IPS DF 4.7 (cell line): Measurements from ENCODE around the gene SPCS2.

Experiments
- DNase-seq: peaks from one replicate; pipeline ENCODE4 v3.0.0-alpha.2; 2013; ENCODE audit warnings: low spot score; ENCODE audit errors: extremely low read depth

The SPCS2 gene

DNA sequence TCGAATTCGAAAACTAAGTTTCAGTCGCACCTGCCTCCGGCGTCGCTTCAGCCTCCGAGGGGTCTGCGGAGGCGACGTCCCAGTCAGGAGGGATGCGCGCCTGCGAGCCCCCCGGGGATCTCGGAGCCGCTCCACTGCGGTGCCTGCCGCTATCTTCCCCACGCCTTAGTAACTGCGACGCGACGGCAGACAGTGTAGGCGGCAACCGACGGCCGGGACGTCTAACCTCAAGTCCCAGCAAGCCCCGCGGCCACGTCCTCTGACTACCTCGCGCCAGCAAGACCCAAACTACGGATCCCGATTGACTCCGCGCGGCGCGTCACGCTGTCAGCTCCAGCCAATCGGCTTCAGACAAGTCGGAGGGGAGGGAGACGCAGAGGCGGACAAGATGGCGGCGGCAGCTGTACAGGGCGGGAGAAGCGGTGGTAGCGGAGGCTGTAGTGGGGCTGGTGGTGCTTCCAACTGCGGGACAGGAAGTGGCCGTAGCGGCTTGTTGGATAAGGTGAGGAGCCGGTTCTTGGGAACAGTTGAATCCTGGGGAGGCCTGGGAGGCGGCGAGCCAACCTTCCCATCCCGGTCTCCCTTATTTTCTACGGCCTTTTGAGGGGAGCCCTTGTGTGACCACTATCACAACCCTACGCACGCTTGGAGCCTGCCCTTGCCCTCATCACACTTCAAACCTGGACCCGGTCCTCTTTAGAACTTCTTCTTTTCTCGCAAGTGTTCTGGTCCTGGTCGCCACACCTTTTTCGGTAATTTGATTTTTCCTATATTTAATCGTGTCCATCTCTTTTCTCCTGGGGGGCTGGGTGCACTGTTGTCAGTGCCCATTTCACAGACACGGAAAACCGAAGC lies at the start of gene SPCS2, which contains the start of gene XRRA1:
Gene SPCS2, plus strand, starts transcription at position 369 of the 855 bp plus-strand sequence. Its CDS starts 20 bp downstream, at position 389.
Gene XRRA1, minus strand, starts transcription at position 194 of the 855 bp plus-strand sequence. CDS start 8,213 bp downstream, outside the sequence.
- DNase-seq = peak; percentile 92

DNA sequence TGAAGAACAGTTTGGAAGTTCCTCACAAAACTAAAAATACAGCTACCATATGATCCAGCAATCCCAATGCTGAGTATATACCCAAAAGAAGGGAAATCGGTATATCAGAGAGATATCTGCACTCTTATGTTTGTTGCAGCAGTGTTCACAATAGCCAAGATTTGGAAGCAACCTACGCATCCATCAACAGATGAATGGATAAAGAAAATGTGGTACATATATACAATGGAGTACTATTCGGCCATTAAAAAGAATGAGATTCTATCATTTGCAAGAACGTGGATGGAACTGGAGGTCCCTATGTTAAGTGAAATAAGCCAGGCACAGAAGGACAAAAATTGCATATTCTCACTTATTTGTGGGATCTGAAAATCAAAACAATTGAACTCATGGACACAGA lies 46.7 kb upstream of the SPCS2 start:
- no peak for DNase-seq

DNA sequence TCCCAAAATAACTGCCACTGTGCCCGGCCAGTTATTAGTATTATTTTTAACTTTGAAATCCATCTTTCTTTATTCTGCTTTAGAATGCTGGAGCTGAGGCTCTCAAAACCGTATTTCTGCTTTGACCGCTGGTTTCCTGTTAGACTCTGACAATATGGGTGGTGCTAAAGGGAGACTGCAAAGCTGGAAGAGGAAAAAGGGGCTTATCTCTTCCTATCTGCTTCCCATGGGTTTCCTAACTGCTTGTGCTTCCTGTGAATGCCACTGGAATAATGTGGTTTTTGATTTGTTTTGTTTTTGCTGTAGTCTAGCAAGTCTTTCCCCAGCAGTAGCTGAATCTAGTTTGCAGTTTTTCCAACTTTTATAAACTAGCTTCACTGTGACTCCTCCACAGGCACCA lies 43.7 kb upstream of the SPCS2 start:
- no peak for DNase-seq

DNA sequence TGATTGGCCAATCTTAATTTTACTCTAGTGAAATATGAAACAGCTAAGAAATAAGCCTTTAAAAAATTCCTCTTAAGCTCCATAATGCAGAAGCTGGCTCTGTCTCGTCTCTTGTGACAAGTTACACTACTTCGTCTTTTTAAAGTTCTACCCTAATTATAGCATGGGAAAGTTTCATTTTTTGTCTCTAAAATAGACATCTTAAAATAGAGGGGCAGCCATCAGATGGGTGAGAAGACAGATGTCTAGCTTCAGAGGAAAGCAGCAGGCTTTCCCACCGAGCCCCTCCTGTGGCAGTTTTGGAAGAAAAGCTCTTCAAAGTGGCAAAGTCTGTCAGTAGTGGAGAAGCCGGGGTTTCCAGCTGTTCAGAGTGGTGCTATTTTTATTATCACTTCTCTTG lies 39.7 kb upstream of the SPCS2 start:
- DNase-seq = no peak

DNA sequence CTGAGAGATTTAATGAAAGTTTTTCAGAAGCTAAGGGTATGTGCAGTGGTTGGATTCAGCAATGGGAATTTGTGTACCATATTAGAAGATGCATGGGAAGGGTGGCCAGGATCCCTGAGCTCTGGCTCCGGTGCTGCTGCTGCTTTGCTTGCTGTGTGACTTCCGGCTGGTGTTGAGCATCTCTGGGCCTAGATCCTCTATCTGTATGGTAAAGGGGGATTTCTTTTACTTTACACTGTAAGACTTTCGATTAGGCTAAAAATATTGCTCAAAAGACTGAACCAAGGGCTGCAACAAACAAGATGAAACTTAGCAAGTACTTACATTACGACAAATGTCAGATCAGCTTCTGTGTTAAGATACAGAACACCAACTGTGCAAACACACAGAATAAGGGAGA lies 39.3 kb upstream of the SPCS2 start:
- DNase-seq = no peak

DNA sequence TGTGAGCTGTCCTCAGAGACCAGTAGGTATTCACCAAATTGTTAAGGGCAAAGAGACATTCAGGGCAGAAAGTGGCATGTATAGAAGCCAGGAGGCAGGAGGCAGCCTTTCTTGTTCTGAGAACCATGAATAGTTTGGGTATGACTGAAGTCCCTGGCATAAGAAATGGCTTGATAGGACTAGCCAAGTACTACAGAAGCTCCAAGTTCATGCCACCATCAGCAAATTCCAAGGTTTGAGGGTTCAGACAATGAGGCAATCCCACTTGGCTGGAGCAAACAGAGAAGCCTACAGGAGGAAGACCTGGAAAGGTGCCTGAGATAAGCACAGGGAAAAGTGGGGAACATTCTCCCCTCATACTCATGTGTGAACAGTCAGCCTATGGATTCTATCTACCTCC lies 25.9 kb upstream of the SPCS2 start:
- no peak for DNase-seq

DNA sequence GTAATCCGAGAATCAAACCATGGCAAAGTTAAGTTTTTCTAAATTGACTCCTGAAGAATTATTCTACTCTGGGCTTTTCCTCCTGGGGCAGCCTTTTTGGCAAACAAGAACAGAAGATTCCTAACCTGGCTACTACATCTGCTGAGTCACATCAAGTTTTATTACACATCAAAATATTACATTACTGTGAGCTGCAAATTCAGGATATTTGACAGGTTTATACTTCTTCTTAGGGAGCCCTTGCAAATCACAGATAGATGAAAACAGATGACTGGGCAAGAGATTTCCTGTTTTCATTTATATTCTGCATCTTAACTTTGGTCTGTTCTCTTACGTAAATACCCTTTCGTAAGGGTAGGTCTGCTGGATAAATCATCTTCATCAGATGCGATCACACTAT lies 23.8 kb upstream of the SPCS2 start:
- DNase-seq = no peak

DNA sequence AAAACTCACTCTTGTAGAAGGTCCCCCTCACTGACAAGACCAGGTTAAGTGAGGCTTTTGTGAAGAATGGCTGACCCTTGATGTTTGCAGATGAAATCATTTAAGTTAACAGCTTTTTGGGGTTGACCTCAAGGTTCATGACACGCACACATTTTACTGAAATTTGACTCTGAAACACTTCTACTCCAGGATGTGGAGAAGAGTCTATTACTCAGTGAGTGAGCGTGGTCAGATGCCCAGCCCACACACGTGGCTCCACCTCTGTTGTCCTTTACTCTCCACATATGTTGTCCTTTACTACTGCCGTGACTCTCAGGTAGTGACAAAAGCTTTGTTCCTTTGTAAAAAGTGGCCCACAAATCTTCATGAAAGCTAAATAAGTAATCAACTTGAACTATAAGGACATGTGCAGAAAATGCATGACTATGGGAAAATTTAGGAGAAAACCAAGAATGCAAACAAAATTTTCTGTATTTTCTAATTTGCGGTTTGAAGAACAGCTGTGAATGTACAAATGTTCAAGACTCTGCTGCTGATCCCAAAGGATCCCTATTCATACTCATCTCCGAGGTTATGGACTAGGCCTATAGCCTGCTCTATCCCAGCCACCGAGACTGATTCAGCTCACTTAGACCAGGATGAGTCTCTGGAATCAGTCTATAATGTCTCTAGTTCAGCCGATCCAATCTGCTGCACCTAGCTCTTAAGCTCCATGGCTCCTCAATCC lies 22.6 kb upstream of the SPCS2 start:
- DNase-seq = no peak

DNA sequence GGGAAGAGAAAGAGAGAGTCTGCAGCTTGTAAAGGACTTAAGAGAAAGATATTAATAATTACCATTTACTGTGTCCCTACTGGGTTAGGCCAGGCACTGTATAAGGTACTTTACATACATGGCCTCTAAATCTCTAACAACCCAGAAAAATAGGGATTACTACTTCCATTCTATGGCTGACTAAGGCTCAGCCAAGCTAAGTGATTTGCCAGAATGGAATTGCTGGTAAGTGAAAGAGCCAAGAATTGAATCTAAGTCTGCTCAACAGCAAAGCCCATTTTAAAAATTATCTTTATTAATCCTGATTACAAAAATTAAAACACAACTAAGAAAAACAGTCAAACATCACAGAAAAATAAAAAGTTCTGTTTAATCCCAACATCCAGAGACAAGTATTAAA lies 21.6 kb upstream of the SPCS2 start:
- DNase-seq = no peak

DNA sequence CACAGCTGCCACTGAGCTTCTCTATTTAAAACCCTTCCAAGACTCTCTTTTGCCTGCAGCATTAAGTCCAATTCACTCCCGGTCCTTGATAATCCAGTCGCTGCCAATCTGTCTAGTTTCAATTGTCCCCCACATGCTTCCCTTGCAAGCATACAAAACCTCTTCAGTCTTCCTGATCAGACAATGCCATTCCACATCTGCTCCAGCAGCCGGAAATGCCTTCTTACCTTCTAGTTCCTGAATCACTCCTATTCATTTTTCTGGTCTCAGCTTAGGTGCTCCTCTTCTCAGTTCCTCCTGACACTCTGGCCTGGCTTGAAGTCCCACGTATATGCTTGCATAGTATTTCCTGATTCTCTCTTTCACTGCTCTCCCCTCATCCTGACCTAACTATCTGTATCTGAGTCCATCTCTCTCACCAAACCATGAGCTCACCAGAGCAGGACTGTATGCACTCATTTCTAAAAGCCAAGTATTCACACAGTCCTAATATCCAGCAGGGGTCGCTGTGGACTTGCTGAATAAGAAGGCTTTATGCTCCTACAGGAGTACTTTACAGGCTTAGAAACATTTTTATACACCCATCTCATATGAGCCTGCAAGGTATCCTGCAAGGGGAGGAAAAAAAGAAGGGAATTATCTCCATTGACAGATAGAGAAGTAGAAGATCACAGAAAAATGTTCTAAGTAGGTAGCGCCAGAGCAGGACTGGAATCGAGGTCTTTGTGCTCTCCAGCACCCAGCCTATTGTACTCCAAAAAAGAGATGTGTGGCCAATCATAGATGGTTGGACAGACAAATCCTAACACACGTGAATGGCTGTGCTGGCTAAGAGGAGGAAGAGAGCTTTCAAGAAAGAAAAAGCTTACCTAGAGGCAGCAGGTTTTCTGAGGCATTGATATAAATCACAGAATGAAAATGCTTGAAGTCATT lies 19.4 kb upstream of the SPCS2 start:
- peak; percentile 69 for DNase-seq

DNA sequence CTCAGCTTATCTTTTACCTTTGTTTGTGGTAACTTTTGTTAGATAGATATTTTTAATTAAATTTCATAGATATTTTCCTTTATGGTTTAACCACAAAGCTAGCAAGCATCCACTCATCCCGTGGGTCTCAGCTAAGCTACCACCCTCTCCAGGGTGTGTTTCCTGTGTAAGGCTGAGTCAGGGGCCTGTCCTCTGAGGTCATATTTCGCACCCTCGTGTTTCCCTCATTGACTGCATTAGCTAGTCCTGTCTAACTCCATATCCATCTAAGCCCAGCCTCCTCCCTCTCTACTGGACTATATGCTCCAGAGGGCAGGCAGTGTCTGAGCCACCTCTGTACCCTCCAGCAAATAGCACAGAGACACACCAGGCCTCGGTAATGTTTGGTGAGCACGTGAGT lies 16.9 kb upstream of the SPCS2 start:
- no peak for DNase-seq

DNA sequence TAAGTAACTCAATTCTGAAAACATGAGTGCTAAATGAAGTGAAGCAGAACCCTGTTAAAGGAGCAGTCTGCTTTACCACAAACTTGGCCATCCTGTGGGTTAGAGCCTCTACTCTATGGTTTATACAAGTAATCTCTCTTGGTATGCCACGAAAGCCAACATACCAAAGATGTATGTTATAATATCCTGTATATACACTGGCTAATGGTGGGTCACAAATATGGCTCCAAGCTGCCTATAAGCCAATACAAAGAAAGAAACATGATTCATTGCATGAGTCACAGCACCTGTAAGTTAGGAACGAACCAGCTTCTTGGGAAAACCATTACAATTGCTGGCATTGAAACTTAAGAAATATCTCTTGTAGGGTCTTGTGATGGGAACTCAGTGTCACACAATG lies 16.3 kb upstream of the SPCS2 start:
- DNase-seq = no peak

DNA sequence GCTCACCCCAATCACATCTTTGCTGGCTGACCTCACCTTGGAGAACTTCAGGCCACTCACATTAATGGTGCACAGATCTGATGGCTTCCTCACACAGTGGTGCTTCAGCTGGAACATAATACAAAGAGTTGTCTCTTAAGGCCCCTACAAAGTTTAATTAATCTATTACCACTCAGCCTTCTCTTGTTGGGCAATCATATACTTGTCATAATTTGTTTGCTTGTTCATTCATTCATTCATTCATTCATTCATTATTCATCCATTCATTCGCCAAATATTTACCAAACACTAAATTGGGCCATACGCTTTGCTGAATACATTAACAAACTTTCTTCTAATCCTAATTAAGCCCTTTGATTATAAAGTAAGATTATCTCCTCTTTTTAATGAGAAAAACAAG lies 15.3 kb upstream of the SPCS2 start:
- DNase-seq = no peak

DNA sequence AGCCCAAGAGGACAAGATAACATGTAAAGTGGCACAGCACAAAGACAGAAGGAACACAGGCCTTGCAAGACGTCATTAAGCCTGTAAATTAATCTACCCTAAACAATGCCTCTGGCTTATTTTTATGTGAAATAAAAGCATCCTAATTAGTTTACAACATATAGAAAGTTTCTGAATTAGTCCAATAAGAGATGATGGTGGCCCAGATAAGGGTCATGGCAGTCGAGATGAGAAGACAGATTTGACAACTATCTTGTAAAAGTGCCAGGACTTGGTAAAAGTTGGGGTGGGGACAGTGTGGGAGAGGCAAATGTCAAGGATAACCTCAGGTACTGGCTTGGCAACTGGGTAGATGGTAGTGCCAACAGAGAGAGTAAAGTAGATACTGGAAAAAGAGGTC lies 13.8 kb upstream of the SPCS2 start:
- DNase-seq = no peak

DNA sequence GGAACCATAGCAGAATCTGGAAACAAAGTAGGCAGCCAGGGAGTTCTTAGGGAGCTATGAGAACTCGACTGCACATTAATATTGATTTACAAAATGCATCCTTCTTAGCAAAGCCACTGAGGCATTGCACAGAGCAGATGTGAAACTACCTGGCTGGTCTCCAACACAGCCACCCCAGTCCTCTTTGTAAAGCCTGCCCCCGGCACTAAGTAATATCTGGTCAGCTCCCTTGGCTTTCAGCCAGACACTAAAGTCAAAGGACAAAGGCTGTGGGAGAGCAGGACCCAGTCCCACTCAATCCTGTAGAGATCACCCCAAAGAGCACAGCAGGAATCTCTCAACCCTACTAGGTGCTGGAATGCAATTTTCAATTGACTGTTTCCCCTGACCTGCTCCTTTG lies 13.0 kb upstream of the SPCS2 start:
- DNase-seq = no peak

DNA sequence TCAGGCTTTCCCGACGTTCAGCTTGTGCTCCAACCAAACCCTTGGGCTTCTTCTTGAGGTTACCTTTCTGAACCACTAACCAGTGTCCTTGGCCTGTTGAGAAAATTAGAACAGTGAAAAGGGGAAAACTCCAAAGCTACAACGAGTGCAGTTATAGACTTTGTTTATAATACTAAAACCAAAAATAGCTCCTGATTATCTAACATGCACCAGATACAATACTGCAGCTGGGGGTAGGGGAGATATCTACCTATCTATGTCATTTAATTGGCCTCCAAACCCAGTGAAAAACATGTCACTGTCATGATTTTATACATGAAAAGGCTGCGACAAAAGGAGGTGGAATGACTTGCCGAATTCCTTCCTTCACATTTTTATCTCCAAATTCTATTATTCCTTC lies 12.1 kb upstream of the SPCS2 start:
- DNase-seq = no peak

DNA sequence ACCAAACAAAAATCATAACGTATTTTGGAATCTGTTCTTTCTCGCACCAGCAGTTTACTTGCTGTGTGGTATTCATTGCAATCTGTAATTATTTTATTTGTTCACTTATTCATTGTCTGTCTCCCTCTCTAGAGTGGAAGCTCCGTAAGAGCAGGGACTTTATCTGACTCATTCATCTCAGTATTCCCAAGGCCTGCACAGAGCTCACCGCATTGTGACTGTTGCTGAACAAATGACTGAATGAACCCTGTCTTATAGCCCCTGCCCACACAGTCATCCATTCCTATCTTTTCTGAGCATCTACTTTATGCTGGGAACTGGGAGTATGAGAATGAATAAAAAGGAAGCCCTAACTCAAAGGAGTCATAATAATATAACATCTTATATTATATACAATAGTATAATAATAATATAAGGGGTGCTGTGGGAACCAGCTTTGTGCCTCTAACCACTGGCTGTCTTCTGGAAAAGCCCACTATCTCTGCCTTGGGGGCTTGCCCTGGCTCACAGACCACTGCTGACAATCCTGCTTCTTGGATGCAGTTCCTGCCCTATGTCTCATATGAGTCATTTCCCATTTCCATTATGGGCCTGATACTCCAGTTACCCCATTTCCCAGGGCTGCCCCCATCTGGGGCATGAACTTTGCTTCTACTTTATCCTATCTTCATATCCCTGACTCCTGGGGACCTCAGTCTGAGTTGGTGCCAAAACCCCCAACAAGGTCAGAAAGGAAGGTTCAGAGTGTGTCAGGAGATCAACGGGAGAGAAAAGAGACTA lies 11.2 kb upstream of the SPCS2 start:
- no peak for DNase-seq

DNA sequence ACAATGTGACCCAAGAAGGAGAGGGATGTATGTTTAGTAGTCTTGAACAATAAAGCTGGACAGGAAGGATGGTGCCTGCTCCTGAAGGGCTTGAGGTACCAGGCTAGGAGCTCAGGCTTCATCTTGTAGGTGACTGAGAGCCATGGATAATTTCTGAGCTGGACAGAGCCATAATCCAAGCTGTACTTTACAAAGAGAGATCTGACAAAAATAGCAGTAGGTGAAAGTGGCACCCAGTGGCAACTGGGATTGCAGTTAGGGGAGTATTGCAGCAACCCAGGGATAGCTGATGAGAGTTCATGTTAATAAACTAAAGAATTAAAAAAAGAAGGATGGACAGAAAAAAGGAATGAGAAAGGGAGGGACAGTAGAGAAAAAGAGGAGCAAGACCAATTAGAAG lies 7.6 kb upstream of the SPCS2 start:
- no peak for DNase-seq

DNA sequence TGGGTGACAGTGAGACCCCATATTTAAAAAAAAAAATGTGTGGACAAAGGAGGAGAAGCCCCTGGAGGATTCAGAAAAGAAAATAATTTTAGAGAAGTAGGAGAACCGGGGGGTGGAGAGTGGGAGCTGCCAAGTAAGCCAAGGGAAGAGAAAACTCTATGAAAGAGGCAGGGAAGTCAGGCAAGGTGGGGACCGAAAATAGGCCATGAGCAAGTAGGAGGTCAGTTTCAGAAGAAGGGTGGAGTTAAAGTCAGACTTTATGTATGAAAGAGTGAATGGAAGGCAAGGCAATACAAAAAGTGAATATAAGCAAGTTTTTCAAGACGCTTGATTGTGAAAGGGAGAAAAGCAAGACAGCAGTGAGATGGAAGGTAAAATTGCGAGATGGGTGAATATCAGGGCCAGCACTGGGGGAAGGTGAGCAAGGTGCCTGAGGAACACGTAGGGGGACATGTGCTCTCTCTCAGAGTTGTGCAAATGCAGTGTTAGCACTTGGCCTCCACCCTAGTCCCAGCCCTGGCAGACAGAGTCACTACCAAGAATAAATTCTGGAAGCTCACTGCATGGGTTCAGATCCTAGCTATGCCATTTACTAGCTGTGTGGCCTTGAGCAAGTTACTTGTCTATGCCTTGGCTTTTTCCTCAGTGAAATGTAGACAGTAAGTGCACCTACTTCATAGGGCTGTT lies 6.8 kb upstream of the SPCS2 start:
- no peak for DNase-seq

DNA sequence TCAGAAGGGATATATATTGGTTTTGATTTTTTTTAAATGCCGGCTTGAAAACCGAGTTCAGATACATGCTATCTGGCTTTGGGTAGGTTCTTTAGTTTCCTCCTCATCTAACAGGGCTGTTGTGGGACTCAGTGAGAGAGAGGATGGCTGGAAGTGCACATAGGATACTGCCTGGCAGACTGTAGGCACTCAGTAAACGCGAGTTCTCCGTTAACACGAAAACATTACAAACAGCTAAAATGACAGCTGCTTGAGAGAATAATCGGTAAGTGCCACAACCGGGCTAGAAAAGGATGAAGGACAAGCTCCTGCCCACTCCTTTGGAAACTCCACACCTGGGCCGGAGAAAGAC lies 544 bp upstream of the SPCS2 start:
- DNase-seq = no peak
